ENCODE data around the gene KCTD14.
"Not testable (repeated sequence)": the region's sequence is repeated elsewhere in the genome, so short reads cannot be mapped to it uniquely, and the experiment has no call there.

Gene KCTD14

GRCh38 chr11:78045851-78046485 lies 22.9 kb upstream of the KCTD14 start:
- peak; percentile 77 for DNase-seq

- DNase-seq, result no peak
Observed at GRCh38 chr11:78044706-78045105, 21.6 kb upstream of the KCTD14 start.

DNA sequence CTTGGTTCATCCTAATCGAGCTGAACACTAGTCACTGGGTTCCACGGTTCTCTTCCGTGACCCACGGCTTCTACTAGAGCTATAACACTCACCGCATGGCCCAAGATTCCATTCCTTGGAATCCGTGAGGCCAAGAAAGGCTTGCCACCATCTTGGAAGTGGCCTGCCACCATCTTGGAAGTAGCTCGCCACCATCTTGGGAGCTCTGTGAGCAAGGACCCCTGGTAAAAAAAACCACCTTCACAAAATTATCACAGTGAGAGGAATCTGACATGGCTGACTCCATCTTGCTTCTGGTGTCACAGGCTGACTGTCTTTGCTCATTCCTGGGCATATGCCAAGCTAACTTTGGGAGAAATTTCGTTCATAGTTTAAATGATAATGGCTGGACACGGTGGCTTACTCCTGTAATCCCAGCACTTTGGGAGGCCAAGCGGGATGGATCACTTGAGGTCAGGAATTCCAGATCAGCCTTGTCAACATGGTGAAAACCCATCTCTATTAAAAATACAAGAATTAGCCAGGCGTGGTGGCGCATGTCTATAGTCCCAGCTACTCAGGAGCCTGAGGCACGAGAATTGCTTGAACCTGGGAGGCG lies 18.9 kb upstream of the KCTD14 start:
- no peak for DNase-seq

GRCh38 chr11:78041380-78041719 lies 18.3 kb upstream of the KCTD14 start:
- not testable (repeated sequence) for DNase-seq

DNA sequence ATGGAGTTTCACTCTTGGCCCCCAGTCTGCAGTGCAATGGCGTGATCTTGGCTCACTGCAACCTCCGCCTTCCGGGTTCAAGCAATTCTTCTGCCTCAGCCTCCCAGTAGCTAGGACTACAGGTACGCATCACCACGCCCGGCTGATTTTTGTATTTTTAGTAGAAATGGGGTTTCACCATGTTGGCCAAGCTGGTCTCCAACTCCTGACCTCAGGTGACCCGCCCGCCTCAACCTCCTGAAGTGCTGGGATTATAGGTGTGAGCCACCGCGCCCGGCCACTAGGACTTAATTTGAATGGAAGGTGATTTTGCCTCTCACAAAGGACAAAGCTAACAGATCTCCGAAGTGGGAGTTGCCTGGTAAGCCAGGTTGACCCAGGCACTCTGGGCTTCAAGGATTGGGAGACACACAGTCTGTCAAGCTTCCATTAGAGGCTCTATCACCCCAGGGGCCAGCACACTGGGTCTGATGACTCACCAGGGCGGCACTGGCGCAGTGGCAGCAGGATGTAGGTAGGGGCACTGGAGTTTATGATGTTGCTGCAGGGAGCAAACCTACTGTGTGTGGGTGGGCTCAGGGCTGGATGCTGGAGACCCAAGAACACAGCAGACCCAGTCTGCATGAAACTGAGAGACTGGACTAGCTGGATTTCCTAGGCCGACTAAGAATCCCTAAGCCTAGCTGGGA lies 17.8 kb upstream of the KCTD14 start:
- peak; percentile 32 for DNase-seq

DNA sequence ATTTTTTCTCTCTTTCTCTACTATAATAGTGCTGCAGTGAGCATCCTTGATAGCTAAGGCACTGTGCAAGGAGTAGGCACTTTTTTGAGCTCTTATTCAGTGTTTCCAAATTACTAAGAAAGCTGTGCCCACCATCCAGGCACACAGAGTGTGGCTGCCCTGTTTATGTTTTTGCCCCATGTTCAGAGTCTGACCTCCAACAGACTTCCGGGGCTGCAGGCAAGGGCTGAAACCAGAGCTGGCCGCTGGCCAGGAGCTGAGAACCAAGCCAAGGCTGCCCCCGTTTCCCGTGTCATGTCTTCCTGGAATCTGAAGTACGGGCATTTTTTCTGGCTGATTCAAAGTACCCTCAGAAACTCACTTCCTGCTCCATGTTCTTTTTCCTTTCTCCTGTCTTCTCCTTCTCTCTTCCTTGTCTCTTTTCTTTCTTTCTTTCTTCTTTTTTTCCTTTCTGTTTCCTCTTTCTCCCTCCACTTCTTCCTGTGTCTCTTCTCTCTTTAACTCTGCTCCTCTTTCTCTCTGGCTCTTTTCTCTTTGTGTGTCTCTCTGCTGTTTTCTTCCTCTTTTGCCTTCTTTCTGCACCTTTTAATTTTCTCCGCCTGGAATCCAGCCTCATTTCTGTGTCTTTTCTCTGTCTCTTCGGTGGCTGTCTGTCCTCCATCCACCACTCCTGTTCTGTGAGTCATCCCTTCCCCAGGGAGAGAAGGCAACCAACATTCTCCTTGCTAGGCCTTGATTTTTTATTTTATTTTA lies 17.0 kb upstream of the KCTD14 start:
- DNase-seq, result peak; percentile 89

DNA sequence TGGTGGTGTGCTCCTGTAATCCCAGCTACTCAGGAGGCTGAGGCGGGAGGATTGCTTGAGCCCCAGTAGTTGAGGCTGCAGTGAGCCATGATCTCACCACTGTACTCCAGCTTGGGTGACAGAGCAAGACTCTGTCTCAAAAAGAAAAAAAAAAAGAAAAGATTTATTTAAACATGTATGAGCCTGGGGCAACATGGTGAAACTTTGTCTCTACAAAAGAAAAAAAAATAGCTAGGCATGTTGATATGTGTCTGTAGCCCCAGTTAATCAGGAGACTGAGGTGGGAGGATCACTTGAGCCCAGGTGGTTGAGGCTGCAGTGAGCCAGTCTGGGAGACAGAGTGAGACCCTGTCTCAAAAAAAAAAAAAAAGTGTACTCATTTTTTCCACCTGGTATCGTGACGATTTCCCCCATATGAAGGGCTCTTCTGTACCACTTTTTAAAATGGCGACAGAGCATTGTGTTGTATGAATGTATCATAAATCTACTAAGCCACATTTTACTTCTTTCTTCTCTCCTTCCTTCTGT lies 16.4 kb upstream of the KCTD14 start:
- DNase-seq, result no peak

- no peak for DNase-seq
Observed at GRCh38 chr11:78038697-78039313, 15.7 kb upstream of the KCTD14 start.

DNA sequence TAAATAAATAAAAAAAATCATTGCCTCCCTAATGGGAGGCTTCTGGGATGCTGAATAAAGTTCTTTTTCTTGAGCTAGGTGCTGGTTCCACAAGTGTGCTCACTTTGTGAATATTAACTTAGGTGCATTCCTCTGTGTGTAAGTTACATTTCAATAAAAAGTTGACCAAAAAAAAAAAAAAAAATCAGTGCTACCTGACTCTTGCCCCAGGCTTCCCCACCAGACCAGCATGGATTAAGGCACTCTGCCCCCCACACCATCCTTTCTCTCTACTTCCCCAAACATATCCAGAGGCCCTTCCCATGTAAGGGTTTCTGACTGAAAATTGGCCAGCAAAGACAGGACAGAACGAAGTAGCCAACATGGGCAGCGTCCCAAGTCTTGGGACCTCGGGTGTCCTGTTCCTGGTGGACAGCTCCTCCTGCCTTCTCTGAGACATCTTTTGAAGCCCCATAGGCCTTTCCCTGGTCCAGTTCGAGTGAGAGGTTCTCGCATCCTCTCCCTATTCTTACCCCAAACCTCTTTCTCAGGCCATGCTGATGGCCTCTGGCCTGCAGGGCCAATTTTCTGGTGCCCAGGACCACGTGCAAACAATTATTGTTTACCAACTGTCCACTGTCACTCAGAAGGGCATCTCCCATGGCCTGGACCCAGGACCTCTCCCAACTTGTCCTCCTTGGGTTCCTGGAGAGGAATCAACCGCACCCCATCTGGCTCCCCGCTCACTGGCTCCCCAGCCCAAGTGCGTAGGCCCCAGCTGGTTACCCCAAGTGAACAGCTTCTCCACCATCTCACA lies 14.9 kb upstream of the KCTD14 start:
- DNase-seq, result no peak

DNA sequence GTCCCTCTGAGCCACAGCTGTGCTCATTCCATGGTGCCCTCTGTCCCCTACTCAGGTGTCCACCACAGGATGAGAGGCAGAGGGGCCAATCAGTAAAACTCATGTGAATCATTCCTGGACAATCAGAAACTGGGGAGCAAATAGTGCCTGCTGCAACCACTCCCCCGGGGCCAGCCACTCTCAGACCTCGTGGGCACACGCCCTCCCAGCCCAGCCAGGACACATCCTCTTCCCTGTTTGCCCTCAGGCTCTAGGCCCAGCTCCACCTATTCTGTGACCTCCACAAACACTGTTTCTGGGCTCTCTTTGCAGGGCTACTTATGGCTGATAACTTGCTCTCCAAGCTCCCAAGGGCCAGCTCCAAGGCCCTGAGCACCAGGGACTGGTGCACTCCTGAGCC lies 14.0 kb upstream of the KCTD14 start:
- no peak for DNase-seq

GRCh38 chr11:78036313-78036712 lies 13.2 kb upstream of the KCTD14 start:
- DNase-seq, result no peak

GRCh38 chr11:78034623-78035022 lies 11.5 kb upstream of the KCTD14 start:
- no peak for DNase-seq

DNA sequence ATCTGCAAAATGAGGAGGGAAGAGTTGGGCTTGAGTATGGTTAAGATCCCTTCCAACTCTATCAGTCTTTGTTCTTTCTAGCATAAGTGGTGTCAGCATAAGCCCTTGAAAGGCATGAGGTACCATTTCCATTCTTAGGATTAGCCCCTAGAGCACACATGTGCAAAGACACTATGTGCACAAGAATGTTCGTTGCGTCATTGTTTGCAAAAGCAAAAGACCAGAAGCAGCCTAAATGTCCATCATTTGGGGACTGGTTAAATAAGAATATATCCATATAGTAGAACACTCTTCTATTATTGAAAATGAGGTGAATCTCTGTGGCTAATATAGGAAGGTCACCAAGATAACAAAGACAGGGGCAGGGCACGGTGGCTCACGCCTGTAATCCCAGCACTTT lies 10.0 kb upstream of the KCTD14 start:
- DNase-seq, result no peak

- no peak for DNase-seq
Observed at GRCh38 chr11:78032090-78032489, 9.0 kb upstream of the KCTD14 start.

DNA sequence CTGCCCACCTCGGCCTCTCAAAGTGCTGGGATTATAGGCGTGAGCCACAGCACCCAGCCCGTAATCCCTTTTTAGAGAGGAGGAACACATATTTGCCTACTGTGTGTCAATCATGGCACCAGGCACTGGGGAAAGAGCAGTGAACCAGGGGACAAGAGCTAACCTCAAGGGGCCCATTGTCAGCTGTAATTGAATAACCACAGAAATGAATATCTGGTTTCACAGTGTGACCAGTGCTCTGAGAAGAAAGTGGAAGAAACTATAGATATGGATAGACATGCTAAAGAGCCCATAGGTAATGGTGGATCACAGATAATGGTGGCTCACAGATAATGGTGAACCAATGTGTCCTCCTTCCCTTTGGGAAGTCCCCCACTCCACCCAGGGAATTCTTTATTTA lies 8.6 kb upstream of the KCTD14 start:
- DNase-seq, result no peak

DNA sequence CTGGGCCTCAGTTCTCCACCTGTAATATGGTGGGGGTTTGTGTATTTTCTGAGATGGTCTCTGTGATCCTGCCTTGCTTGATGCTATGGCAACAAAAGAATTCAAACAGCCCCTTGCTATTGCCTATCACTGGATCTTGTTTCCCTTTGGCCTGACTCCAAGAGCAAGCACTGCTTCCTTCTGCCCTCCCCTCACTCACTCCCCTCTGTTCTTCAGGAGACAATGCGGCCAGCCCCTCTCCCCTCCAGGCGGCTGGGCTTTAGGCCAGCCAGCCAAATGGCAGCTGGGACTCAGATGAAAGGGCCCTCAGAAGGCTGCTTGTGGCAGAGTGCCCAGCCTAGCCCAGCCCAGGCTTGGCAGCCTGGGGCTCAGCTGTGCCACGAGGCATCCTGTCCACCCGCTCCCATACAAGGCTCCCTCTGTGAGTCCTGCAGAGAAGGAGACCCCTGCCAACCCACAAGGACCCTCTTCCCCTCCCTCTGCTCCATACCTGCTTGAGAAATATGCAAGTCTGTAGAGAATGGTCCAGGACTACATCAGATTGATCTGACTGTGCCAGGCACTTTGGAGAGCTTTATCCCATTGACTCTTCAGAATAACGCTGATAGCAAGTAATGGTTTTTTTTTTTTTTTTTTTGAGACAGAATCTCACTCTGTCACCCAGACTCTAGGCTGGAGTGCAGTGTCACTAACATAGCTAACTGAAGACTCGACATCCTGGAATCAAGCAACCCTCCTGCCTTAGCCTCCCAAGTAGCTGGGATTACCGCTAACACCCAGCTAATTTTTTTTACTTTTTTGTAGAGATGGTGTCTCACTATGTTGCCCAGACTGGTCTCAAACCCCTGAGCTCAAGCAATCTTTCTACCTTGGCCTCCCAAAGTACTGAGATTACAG lies 7.6 kb upstream of the KCTD14 start:
- peak; percentile 60 for DNase-seq

- not testable (repeated sequence) for DNase-seq
Observed at GRCh38 chr11:78028423-78028822, 5.3 kb upstream of the KCTD14 start.

GRCh38 chr11:78027759-78028158 lies 4.7 kb upstream of the KCTD14 start:
- no peak for DNase-seq

DNA sequence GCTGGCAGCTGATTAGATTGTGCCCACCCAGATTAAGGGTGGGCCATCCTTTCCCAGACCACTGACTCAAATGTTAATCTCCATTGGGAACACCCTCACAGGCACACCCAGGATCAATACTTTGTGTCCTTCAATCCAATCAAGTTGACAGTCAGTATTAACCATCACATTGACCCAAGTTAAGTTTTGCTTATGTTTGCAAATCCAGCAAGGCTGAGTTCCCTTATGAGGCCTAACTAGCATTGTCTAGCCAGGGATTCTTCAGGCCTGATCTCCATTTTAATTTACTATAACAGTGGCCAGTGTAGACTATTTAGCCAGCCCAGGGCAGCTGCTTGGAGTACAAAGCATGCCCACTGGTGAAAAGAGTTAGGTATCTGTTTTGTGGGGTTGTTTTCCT lies 2.3 kb upstream of the KCTD14 start:
- DNase-seq, result no peak

DNA sequence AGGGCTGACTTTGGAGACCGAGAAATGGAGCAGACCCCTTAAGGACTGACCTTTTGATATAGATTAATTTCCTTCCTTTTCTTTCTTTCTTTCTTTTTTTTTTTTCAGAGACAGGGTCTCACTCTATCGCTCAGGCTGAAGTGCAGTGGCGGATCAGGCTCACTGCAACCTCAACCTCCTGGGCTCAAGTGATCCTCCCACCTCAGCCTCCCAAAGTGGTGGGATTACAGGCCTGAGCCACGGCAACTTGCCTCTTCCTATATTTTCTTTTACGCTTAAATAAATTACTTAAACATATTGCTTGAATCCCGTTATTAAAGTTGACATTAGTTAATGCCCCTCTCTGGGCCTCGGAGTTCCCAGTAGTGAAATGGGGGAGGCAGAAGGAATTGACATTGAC lies 350 bp upstream of the KCTD14 start:
- no peak for DNase-seq

- DNase-seq, result no peak
Observed at GRCh38 chr11:78021611-78022010, 1.5 kb downstream of the KCTD14 start.

Data from hematopoietic multipotent progenitor cell treated with erythropoietin and hydrocortisone succinate and interleukin-3 and kit ligand, for 6 days (in vitro differentiated cells).